ENCODE results near the gene COX7A1.
"Not testable (repeated sequence)": the region's sequence is repeated elsewhere in the genome, so short reads cannot be mapped to it uniquely, and the experiment has no call there.

COX7A1 gene

GRCh38 chr19:36142046-36142445, 10.2 kb downstream of the COX7A1 start:
- DNase-seq (ENCODE audit: low read depth in 2 of 2, low spot score in 1 of 2) = no peak

- peak; percentile 75 to 92 for DNase-seq (ENCODE audit: low read depth in 2 of 2, low spot score in 1 of 2)
Observed at GRCh38 chr19:36141039-36141927, 11.0 kb downstream of the COX7A1 start.

- DNase-seq (ENCODE audit: low read depth in 2 of 2, low spot score in 1 of 2) = peak in 1 of 2 donors; percentile 19
Observed at GRCh38 chr19:36140304-36141038, 11.8 kb downstream of the COX7A1 start.

GRCh38 chr19:36139473-36140303, 12.6 kb downstream of the COX7A1 start, which contains the start of gene CAPNS1:
TSS of gene CAPNS1 (plus strand) at chr19:36140066. CDS start at chr19:36141012, 946 bp downstream.
- peak; percentile 74 to 89 for DNase-seq (ENCODE audit: low read depth in 2 of 2, low spot score in 1 of 2)

GRCh38 chr19:36139120-36139472, 13.2 kb downstream of the COX7A1 start:
- no peak for DNase-seq (ENCODE audit: low read depth in 2 of 2, low spot score in 1 of 2)

- no peak for DNase-seq (ENCODE audit: low read depth in 2 of 2, low spot score in 1 of 2)
Observed at GRCh38 chr19:36136964-36137686, 15.1 kb downstream of the COX7A1 start.

- DNase-seq (ENCODE audit: low read depth in 2 of 2, low spot score in 1 of 2) = not testable (repeated sequence)
Observed at GRCh38 chr19:36134867-36135266, 17.4 kb downstream of the COX7A1 start.

GRCh38 chr19:36131221-36131620, 21.0 kb downstream of the COX7A1 start:
- not testable (repeated sequence) for DNase-seq (ENCODE audit: low read depth in 2 of 2, low spot score in 1 of 2)

- no peak for DNase-seq (ENCODE audit: low read depth in 2 of 2, low spot score in 1 of 2)
Observed at GRCh38 chr19:36128392-36128736, 23.9 kb downstream of the COX7A1 start.

GRCh38 chr19:36125557-36125956, 26.7 kb downstream of the COX7A1 start:
- no peak for DNase-seq (ENCODE audit: low read depth in 2 of 2, low spot score in 1 of 2)

GRCh38 chr19:36121486-36122124, 30.6 kb downstream of the COX7A1 start:
- no peak for DNase-seq (ENCODE audit: low read depth in 2 of 2, low spot score in 1 of 2)

- no peak for DNase-seq (ENCODE audit: low read depth in 2 of 2, low spot score in 1 of 2)
Observed at GRCh38 chr19:36120984-36121358, 31.3 kb downstream of the COX7A1 start.

- DNase-seq (ENCODE audit: low read depth in 2 of 2, low spot score in 1 of 2) = no peak
Observed at GRCh38 chr19:36120092-36120983, 31.9 kb downstream of the COX7A1 start.

- no peak for DNase-seq (ENCODE audit: low read depth in 2 of 2, low spot score in 1 of 2)
Observed at GRCh38 chr19:36116344-36116637, 36.0 kb downstream of the COX7A1 start.

- peak; percentile 83 to 85 for DNase-seq (ENCODE audit: low read depth in 2 of 2, low spot score in 1 of 2)
Observed at GRCh38 chr19:36115453-36116343, 36.5 kb downstream of the COX7A1 start, which contains the start of gene TBCB. TSS of gene TBCB (plus strand) at chr19:36115468. CDS start at chr19:36115561, 93 bp downstream.

GRCh38 chr19:36114721-36115452, 37.4 kb downstream of the COX7A1 start, which contains the start of gene POLR2I:
TSS of gene POLR2I (minus strand) at chr19:36114875. CDS start at chr19:36114856, 19 bp downstream.
- DNase-seq (ENCODE audit: low read depth in 2 of 2, low spot score in 1 of 2) = peak; percentile 94 to 98

GRCh38 chr19:36113894-36114720, 38.1 kb downstream of the COX7A1 start:
- no peak for DNase-seq (ENCODE audit: low read depth in 2 of 2, low spot score in 1 of 2)
